ENCODE measurements around the gene FAM13B. TPM values are rescaled to one million over a fixed set of nuclear protein-coding genes. Genes with fewer than 3 reads are reported as not detected.
"Not testable (repeated sequence)": the region's sequence is repeated elsewhere in the genome, so short reads cannot be mapped to it uniquely, and the experiment has no call there.

FAM13B gene
- total and polyA plus RNA-seq, 2 of the 8 experiments (the other 6 are each of a cell fraction or from before 2014, with no cell fraction given) = 6.4 to 17.0 TPM

DNA sequence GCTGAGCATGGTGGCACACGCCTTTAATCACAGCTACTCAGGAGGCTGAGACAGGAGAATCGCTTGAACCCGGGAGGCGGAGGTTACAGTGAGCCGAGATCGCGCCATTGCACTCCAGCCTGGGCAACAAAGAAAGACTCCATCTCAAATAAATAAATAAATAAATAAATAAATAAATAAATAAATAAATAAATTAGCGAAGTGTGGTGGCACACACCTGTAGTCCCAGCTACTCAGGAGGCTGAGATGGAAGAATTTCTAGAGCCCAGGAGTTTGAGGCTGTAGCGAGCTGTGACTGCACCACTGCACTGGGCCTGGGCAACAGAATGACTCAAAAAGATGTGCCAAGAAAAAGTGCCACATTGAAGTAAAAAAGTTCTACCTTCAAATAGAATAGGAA lies 6.1 kb downstream of the FAM13B start:
- H3K4me2 ChIP-seq (ENCODE audit: insufficient read depth in 1 of 2, low read depth in 2 of 2, low read length in 2 of 2); H3K36me3 ChIP-seq (ENCODE audit: control insufficient read depth in 2 of 4, insufficient read depth in 4 of 4, low read length in 3 of 4); H3K4me1 ChIP-seq (replicated peaks in 1 of 4; ENCODE audit: control insufficient read depth in 3 of 4, insufficient read depth in 4 of 4, low read length in 3 of 4); H2BK20ac ChIP-seq (ENCODE audit: low read length); H3K14ac ChIP-seq (ENCODE audit: insufficient read length); H3K9me3 ChIP-seq (ENCODE audit: insufficient read depth in 2 of 2, low read depth in 1 of 2, low read length in 1 of 2); H3K4ac ChIP-seq (replicated peaks; ENCODE audit: insufficient read length, low read depth, low read length); H2AFZ ChIP-seq (ENCODE audit: low read length); H4K8ac ChIP-seq (ENCODE audit: extremely low read depth, insufficient read depth, low read length); H2AK5ac ChIP-seq (ENCODE audit: low read depth, low read length); H2BK15ac ChIP-seq (ENCODE audit: low read length); H3K23ac ChIP-seq (ENCODE audit: insufficient read length); H3K27me3 ChIP-seq (replicated peaks in 1 of 4; ENCODE audit: control insufficient read depth in 3 of 4, extremely low read depth in 1 of 4, insufficient read depth in 3 of 4, low read length in 3 of 4); H3K4me3 ChIP-seq (ENCODE audit: extremely low read depth in 1 of 4, insufficient read depth in 2 of 4, low read depth in 3 of 4, low read length in 4 of 4); H4K91ac ChIP-seq (replicated peaks; ENCODE audit: insufficient read length, low read length); H2BK12ac ChIP-seq (ENCODE audit: low read depth, low read length); H3K27ac ChIP-seq (ENCODE audit: low read depth, low read length); H3K23me2 ChIP-seq (ENCODE audit: low read depth, low read length); H2BK5ac ChIP-seq (ENCODE audit: low read depth, low read length); FAIRE-seq; H4K5ac ChIP-seq (ENCODE audit: insufficient read length, low read depth, low read length); H3K9ac ChIP-seq (replicated peaks in 1 of 4; ENCODE audit: extremely low read depth in 1 of 4, low read depth in 3 of 4, low read length in 3 of 4); H3K56ac ChIP-seq (replicated peaks; ENCODE audit: insufficient read length, low read depth, low read length); H3K18ac ChIP-seq (ENCODE audit: extremely low read depth, low read length); DNase-seq (ENCODE audit: low read depth in 1 of 2, low spot score in 2 of 2); H2BK120ac ChIP-seq (replicated peaks; ENCODE audit: low read depth, low read length); H3K79me1 ChIP-seq (ENCODE audit: low read depth, low read length): not testable (repeated sequence)
- 89% methylated on average over 9 of the region's 9 CpGs; no CpG with 5 or more reads in 1 of the 2 experiments for WGBS, 2 experiments (ENCODE audit: extremely low coverage in 1 of 2, insufficient coverage in 1 of 2, insufficient read length in 1 of 2, insufficient replicate concordance in 2 of 2, low coverage in 1 of 2, low lambda C conversion rate in 2 of 2, missing lambda C conversion rate in 1 of 2)
- Histone ChIP-seq H4K20me1 (replicated peaks in 1 of 2; ENCODE audit: control insufficient read depth in 1 of 2, insufficient read depth in 2 of 2, low read length in 2 of 2) (peaks cover 9 to 14% of the 10 kb centered on the region in 2 experiments), H3K79me2 (ENCODE audit: control insufficient read depth in 1 of 2, insufficient read depth in 2 of 2, low read length in 2 of 2) (peaks cover 35 to 100% of the 10 kb centered on the region in 2 experiments)
- CTCF ChIA-PET (ENCODE audit: partially characterized antibody) = interaction anchor here (0.9 to 3.2 kb wide), 4 partner anchors 9 to 196 kb away, joined by 3 to 16 read pairs (median 10); no protein-coding TSS in a partner anchor
- POLR2A ChIA-PET (ENCODE audit: partially characterized antibody) = interaction anchor here (0.6 to 1.7 kb wide), 3 partner anchors 11 to 240 kb away, joined by 3 to 6 read pairs (median 4); no protein-coding TSS in a partner anchor

Measured in H1 (cell line).